Stimulated activated CD8-positive, alpha-beta memory T cell treated with anti-CD3 and anti-CD28 coated beads, Interleukin-12 subunit alpha, Interleukin-12 subunit beta, amount 100 ng/mL, for 1 hour (primary cell): ENCODE results near the gene CPNE5.

Experiments used
- DNase-seq: peaks from one replicate; pipeline ENCODE4 v3.0.0-alpha.2; 2020; ENCODE audit warnings: low read depth

CPNE5 gene

DNA sequence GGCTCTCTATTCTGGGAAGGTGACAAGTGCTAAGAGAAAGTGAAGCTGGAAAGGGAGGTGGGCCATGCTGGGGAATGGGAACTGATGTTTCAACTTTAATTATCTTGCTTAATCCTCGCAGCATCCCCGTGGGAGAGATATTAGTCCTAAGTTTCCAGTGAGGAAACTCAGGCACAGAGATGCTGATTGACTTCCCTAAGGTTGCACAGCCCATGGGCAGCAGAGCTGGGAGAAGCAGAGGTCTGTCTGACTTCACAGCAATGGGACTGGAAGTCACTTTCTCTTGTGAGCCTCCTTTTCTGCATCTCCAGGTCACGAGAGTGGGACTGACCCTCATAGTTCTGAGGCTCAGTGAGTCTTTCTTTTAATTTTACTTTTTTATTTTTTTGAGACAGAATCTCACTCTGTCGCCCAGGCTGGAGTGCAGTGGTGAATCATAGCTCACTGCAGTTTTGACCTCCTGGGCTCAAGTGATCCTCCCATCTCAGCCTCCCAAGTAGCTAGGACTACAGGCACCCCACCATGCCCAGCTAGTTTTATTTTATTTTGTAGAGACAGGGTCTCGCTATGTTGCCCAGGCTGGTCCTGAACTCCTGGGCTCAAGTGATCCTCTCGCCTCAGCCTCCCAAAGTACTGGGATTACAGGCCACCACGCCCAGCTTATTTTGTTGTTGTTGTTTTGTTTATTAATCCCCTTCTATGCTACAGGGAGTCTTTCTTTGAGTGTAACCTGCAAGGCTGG is 139.0 kb downstream of the CPNE5 start:
- no peak for DNase-seq

DNA sequence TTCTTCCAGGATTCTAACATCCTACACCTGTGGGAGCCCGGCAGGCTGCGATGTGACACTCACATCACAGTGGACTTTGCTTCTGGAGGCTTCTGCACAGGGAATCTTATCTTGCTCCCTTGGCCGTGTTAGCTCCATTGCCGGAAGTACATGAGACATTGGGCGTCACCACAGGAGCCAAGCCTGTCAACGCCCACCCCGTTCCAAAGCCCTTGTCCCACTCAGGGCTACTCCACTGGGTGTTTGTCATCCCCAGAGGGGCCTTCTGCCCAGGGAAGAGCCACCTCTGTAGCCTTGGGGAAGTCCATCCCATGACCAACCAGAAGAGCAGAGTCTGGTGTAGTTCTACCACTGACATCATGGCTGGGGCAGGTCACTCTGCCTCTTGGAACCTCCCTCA is 139.9 kb downstream of the CPNE5 start:
- DNase-seq, result no peak

DNA sequence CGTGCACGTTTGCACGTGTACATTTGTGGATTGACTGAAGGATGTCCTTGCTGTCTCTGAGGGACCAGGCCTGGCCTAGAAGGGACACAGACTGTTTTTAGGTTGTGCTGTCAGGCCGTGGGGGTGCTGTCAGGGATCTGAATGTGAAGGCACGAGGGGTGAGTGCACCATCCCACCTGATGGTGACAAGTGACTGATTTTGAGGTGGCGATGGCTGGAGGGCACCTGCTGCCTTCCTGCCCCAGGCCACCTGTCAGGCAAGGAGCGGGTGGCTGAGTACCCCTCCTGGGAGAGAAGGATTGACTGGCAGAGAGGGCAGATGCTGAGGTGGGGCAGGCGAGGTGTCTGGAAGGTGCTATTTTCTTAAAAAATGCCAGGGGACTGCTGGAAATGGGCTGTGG is 140.4 kb downstream of the CPNE5 start:
- DNase-seq, result no peak

DNA sequence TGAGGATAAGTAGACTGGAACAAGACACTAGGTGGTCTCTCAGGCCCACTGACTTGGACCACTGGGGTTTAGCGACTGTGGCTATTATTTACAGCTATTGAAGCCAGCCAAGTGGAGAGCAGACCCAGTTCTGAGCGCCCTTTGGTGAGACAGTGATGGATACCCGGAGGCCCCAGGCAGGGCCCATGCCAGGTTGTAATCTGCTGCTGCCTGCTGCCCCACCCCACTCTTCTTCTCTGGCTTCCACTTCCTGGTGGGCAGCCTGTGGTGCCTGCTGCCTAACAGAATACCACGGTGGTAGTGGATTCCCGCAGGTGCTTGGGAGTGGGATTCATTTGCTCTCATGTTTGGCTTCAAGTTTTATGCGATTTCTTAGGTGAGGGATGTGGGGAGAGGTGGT is 141.0 kb downstream of the CPNE5 start:
- DNase-seq, result no peak

DNA sequence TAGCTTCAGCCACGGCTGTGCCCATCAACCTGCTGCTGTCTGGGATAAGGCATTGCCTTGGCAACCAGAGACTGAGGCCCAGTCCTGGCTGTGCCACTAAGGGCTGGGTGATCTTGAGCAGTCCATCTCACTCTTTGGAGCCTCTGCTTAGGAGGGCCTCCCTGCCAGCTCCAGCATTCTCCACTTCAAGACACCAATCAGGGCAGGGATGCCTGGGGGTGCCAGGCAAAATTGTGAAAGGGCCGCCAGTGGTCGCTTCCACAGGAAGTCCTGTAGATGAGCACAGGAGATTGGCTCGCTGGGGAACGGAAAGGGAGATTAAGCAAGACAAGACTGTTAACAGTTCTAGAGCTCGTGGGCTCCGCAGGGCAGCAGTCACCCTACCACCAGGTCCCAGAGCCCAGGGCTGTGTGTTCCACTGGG is 141.8 kb downstream of the CPNE5 start, which contains the start of gene RAB44:
Gene RAB44 (plus strand): TSS at position 346 of the 423 bp plus-strand sequence. CDS start 6,410 bp downstream, outside the sequence.
- DNase-seq, result no peak

DNA sequence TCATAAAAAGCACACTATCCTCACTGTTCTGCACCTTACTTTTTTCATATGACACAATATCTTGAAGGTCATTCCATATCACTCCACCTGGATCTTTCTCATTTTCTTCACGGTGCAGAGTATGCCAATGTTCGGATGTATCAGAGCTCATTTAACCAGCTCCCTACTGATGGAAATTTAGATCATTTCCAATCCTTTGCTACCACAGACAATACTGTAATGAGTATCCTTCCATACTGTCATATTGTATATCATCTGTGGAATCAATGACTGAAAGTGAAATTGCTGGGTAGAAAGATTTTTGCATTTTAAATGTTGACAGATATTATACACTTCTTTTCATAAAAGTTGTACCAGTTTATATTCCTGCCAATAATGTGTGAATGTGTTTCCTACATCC is 143.8 kb downstream of the CPNE5 start:
- DNase-seq, result no peak

DNA sequence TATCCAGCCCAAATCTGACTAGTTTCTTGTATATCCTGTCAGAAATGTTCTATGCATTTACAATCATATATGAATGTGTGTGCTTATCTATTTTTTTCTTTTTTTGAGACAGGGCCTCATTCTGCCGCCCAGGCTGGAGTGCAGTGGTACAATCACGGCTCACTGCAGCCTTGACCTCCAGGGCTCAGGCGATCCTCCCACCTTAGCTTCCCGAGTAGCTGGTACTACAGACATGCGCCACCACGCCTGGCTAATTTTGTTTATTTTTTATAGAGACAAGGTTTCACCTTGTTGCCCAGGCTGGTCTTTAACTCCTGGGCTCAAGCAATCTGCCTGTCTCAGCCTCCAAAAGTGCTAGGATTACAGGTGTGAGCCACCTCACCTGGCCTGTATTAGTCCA is 144.6 kb downstream of the CPNE5 start:
- DNase-seq, result no peak

DNA sequence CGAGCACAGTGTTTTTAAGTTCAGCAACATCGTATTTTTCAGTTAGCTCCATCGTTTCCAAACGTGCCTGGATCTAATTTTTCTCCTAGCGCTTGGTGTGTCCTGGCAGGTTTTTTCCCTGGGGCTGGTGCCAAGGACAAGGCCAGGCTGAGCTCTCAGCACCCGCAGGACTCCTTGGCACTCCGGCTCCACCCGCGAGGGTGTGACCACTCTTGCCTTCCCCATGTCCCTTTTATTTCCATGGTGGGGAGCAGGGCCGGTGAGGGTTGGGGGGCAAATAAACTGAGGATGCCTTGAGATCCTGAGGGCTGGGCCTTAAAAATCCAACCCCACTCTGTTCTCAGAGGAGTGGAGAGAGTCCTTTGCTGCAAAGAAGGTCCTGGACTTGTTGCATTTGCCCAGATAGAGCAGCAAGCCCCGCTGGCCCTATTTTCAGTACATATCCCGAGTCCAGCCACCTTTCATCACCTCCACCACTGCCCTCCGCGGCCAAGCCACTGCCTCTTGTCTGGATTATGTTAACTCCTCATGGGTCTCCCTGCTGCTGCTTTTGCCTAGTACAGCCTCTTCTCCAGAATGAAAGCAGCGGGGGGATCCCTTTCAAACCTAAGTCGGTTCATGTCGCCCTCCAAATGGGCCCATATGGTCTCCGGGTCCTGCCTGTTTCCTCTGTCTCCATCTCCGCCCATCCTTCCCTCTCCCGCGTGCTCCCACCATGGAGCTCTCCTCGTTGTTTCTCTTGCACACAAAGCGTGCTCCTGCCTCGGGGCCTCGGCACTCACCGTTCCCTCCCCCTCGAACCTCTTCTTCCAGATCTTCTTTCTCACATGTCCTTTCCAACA is 146.2 kb downstream of the CPNE5 start:
- DNase-seq, result no peak

DNA sequence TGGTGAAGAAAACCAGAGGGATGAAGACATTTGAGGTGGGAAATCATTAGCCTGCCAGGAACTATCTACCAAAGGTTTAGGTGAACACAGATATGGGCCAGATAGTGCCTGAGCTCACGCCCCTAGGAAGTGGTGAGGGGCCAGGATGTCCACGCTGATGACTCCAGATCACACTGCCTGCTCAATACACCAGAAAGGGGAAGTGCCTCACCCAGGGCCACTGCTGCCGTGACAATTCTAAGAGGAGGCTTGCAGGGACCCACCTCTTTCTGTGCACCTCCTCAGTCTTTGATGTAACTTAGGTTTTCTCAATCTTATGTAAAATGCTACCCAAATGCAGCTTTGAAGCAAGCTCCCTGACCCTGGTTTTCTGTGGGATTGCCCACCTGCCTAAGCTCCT is 147.0 kb downstream of the CPNE5 start:
- no peak for DNase-seq

DNA sequence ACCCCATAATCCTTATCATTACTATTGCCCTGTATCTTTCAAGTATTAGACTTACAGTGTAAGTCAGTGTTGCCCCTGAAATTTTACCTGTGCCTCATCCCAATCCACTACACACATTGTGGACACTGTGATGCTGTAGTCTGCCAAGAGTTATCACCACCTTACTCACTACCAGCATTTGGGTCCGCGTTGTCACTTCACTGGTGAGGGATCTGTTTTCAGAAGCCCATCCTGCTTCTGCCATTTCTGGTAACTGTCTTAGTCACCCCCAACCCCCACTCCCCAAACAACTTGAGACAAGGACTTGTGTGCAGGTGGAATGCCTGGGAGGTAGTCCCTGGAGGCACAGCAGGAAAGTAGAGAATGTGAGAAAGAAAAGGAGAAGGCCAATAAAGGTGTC is 147.6 kb downstream of the CPNE5 start:
- no peak for DNase-seq

DNA sequence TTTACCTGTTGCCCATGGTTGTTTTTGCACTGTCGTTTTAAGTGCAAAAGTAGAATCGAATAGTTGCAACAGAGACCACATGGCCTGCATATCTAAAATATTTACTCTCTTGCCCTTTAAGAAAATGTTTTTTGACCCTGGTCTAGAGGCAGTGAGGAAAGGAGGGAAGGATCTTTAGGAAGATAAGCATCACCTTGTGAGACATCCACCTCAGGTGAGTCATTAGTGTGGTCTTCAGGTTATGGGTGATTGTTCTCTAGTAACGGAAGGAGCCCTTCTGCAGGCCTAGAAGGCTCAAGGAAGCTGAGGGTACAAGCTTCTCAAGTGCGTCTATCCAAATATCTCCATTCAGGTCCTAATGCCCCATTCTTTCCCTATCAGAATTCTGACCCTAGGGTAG is 148.2 kb downstream of the CPNE5 start:
- no peak for DNase-seq
